ENCODE measurements around the gene DHX58.

DHX58 gene

DNA sequence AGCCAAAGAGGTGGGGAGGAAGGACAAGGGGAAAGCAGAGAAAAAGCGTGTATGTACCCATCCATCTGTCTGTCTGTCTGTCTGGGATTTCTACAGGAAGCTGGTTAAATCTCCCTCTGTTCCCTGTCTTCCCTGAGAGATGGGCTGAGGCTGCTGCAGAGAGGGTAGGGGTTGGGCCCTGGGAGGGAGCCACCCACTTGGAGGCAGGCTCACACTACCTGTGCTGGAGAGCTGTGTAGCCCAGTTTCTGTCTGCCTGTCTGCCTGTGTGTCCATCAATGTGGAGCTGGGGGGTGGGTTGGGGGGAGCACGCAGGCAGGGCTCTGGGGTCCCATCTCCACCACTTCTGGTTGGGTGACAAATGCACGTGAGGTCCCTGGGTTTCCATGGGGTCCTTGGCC is 43.5 kb downstream of the DHX58 start:
- Histone ChIP-seq H3K36me3 (ENCODE audit: control insufficient read depth, insufficient read depth, low read length) (no peaks in the 10 kb centered on the region), H3K9ac (ENCODE audit: low read depth, low read length) (no peak overlapping the region), H3K27me3 (ENCODE audit: control insufficient read depth, insufficient read depth, low read length) (peaks cover 8% of the 10 kb centered on the region), H3K4me1 (ENCODE audit: control insufficient read depth, insufficient read depth, low read length) (no peaks in the 10 kb centered on the region), H3K9me3 (ENCODE audit: control insufficient read depth, insufficient read depth, low read length) (no peaks in the 10 kb centered on the region), H3K4me3 (ENCODE audit: low read depth, low read length) (no peak overlapping the region)

DNA sequence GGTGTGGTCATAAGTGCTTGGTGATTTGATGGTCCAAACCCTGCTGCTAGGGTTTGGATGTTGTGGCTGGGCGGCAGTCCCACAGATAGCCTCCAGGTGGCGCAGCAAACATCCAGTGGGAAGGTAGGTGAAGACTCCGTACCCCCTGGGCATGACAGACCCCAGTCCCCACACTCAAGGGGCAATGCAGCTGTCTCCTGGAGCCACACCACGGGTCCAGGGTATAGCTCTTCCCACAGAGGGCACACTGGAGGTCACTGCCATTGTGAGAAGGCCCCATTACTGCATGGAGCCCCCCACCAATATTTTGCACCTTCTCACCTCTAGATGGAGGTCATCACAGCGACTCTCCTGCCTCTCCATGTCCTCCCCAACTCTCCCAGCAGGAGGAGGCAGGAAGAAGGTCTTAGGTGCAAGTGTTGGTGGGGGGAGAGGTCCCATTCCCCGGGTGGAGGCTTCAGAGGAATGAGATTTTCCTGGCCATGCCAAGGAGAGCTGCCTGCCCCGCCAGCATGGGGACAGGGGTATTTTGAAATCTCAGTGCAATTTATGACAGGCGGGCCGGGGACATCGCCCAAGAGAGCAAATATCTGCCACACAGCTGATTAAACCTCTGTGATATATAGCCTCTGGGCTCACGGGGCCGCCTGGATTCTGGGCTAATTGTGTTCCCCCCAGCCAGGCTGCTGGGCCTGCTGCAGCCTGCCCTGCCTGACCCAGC is 45.0 kb downstream of the DHX58 start:
- no peak overlapping the region for H3K4me3 ChIP-seq (ENCODE audit: low read depth, low read length)
- no peaks in the 10 kb centered on the region for H3K4me1 ChIP-seq (ENCODE audit: control insufficient read depth, insufficient read depth, low read length)

DNA sequence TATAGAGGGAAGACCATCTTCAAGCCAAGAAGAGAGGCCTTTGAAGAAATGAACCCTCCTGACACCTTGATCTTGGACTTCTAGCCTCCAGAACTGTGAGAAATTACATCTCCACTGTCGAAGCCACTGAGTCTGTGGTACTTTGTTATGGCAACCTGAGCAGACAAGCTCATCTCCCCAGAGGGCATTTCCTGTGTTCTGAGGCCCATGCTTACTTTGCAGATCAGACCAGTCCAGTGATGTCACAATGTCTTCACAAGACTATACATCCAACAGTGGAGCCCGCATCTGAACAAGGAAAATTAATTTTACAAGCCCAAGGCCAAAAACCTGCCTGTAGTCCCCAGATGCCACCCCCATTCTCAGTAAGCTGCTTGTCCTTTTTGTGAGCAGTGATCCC is 47.3 kb downstream of the DHX58 start:
- Histone ChIP-seq H3K36me3 (ENCODE audit: control insufficient read depth, insufficient read depth, low read length) (no peaks in the 10 kb centered on the region), H3K9me3 (ENCODE audit: control insufficient read depth, insufficient read depth, low read length) (no peaks in the 10 kb centered on the region), H3K27me3 (ENCODE audit: control insufficient read depth, insufficient read depth, low read length) (no peaks in the 10 kb centered on the region), H3K4me1 (ENCODE audit: control insufficient read depth, insufficient read depth, low read length) (no peaks in the 10 kb centered on the region), H3K4me3 (ENCODE audit: low read depth, low read length) (no peak overlapping the region), H3K9ac (ENCODE audit: low read depth, low read length) (no peak overlapping the region)

More for the DNA sequence above, 45.0 kb downstream of the DHX58 start:
- H3K36me3 ChIP-seq (ENCODE audit: control insufficient read depth, insufficient read depth, low read length) = no peaks in the 10 kb centered on the region
- H3K9ac ChIP-seq (ENCODE audit: low read depth, low read length) = no peak overlapping the region
- H3K27me3 ChIP-seq (ENCODE audit: control insufficient read depth, insufficient read depth, low read length) = peaks cover 4% of the 10 kb centered on the region
- no peaks in the 10 kb centered on the region for H3K9me3 ChIP-seq (ENCODE audit: control insufficient read depth, insufficient read depth, low read length)

DNA sequence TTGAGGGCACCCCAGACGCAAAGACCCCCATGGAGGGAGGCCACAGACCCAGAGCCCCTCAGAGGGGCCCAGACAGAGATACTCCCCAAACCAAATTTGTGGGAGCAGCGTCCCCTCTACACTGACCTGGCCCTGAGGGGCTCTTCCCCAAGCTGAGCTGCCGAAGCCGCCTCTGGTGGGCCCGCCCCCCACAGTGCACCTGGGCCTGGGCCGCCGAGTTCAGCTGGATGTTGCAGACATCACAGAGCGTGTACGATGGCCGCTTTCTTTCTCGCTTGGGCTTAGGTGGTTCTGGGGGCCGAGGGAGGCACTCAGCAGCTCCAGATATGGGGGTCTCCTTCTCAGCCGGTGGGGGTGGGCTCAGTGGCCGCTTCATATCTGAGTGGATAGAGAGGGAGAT is 49.8 kb downstream of the DHX58 start:
- Histone ChIP-seq H3K36me3 (ENCODE audit: control insufficient read depth, insufficient read depth, low read length) (no peaks in the 10 kb centered on the region), H3K27me3 (ENCODE audit: control insufficient read depth, insufficient read depth, low read length) (no peaks in the 10 kb centered on the region), H3K9ac (ENCODE audit: low read depth, low read length) (no peak overlapping the region), H3K4me1 (ENCODE audit: control insufficient read depth, insufficient read depth, low read length) (no peaks in the 10 kb centered on the region), H3K9me3 (ENCODE audit: control insufficient read depth, insufficient read depth, low read length) (no peaks in the 10 kb centered on the region), H3K4me3 (ENCODE audit: low read depth, low read length) (no peak overlapping the region)

DNA sequence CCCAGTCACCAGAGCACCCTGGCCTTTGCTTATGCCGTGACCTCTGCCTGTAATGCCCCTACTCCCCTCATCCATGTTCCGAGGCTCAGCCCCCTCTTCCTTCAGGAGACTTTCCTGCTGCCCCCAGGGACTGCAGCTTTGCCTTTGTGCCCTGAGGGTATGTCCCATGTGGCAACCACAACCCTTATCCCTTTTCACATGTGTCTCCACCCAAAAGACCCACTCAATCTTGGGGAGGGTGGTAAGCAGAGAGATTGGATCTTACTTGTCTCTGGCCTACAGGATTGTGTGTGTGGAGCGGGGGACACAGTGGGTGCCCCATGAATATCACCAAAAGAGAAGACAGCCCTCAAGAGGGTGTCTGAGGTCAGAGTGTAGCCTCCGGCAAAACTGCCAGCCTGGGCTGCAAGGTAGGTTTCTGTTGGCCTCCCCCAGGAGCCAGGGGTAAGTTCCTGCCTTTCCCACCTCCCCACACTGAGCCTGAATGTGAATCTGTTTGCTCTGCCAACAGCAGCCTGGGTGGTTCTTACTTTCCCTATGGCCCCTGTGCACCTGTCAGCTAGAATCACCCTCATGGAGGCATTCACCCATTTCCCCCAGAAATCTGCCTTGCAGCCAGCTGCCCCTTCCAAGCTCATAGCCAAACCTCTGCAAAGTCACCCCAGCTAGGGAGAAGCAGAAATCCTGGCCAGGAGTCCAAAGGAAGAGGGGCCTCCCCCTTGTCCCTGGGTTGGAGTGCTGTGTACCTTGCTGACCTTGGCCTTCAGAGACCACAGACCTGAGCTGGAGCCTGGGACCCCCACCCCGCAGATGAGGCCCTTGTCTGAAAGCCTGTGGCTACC is 50.6 kb downstream of the DHX58 start:
- H3K9ac ChIP-seq (ENCODE audit: low read depth, low read length) = no peak overlapping the region
- no peak overlapping the region for H3K4me3 ChIP-seq (ENCODE audit: low read depth, low read length)
- H3K27me3 ChIP-seq (ENCODE audit: control insufficient read depth, insufficient read depth, low read length) = no peaks in the 10 kb centered on the region
- H3K36me3 ChIP-seq (ENCODE audit: control insufficient read depth, insufficient read depth, low read length) = no peaks in the 10 kb centered on the region
- H3K4me1 ChIP-seq (ENCODE audit: control insufficient read depth, insufficient read depth, low read length) = peaks cover 1% of the 10 kb centered on the region
- H3K9me3 ChIP-seq (ENCODE audit: control insufficient read depth, insufficient read depth, low read length) = no peaks in the 10 kb centered on the region

DNA sequence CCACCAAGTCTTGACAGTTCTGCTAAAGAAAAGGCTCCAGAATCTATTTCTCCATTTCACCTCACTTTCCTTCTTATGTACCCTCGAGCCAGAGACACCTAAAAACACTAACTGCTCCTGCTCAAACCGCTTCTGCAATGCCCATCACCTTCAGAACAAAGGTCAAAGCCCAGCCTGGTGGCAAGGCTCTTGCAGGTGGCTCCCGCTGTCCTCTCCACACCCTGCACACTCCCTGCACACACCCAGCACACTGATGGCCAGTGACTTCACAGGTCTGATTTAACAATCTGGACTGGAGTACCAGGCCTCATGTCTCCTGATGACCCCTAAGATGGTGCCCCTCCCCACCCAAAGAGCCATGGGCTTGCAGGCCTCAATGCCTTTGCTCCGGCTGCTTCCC is 52.3 kb downstream of the DHX58 start:
- Histone ChIP-seq H3K4me1 (ENCODE audit: control insufficient read depth, insufficient read depth, low read length) (peaks cover 2% of the 10 kb centered on the region), H3K36me3 (ENCODE audit: control insufficient read depth, insufficient read depth, low read length) (no peaks in the 10 kb centered on the region), H3K4me3 (ENCODE audit: low read depth, low read length) (no peak overlapping the region), H3K27me3 (ENCODE audit: control insufficient read depth, insufficient read depth, low read length) (no peaks in the 10 kb centered on the region), H3K9ac (ENCODE audit: low read depth, low read length) (no peak overlapping the region), H3K9me3 (ENCODE audit: control insufficient read depth, insufficient read depth, low read length) (no peaks in the 10 kb centered on the region)

DNA sequence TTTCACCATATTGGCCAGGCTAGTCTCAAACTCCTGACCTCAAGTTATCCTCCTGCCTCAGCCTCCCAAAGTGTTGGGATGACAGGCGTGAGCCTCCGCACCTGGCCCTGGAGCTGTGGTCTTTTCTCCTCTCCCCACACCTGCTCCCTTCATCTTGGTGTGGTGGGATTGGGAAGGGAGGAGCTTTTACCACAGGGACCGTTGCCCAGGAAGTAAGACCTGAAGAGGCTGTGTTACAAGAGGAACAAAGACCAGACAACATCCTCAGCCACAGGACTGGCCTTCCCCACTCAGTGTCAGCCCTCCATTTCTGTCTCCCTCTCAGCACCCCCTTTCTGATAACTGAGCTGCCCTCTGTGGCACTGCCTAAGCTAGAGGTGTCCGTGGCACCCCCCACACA is 52.7 kb downstream of the DHX58 start:
- peaks cover 2% of the 10 kb centered on the region for H3K4me1 ChIP-seq (ENCODE audit: control insufficient read depth, insufficient read depth, low read length)
- H3K27me3 ChIP-seq (ENCODE audit: control insufficient read depth, insufficient read depth, low read length) = no peaks in the 10 kb centered on the region
- H3K36me3 ChIP-seq (ENCODE audit: control insufficient read depth, insufficient read depth, low read length) = no peaks in the 10 kb centered on the region
- H3K4me3 ChIP-seq (ENCODE audit: low read depth, low read length) = no peak overlapping the region
- no peak overlapping the region for H3K9ac ChIP-seq (ENCODE audit: low read depth, low read length)
- H3K9me3 ChIP-seq (ENCODE audit: control insufficient read depth, insufficient read depth, low read length) = no peaks in the 10 kb centered on the region

DNA sequence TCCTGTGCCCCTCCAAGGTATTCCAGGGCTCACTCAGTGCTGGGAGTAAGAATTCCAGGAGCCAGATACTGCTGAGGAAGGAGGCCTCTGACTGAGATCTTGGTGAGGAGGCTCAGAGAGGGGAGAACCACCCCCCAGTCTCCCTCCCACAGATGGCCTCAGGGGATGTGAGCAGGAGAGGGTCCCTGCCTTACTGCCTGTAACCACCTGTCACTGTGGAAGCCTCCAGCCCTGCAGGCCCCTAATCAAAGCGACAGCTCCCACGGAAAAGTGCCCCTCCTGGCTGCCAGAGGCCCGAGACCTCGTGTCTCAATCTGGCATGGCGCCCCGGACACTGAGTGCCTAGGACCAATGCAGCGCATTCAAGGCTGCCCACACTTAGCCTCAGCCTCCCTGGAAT is 54.5 kb downstream of the DHX58 start:
- Histone ChIP-seq H3K36me3 (ENCODE audit: control insufficient read depth, insufficient read depth, low read length) (no peaks in the 10 kb centered on the region), H3K4me1 (ENCODE audit: control insufficient read depth, insufficient read depth, low read length) (peaks cover 2% of the 10 kb centered on the region), H3K27me3 (ENCODE audit: control insufficient read depth, insufficient read depth, low read length) (peaks cover 2% of the 10 kb centered on the region), H3K9me3 (ENCODE audit: control insufficient read depth, insufficient read depth, low read length) (no peaks in the 10 kb centered on the region), H3K4me3 (ENCODE audit: low read depth, low read length) (no peak overlapping the region), H3K9ac (ENCODE audit: low read depth, low read length) (no peak overlapping the region)

DNA sequence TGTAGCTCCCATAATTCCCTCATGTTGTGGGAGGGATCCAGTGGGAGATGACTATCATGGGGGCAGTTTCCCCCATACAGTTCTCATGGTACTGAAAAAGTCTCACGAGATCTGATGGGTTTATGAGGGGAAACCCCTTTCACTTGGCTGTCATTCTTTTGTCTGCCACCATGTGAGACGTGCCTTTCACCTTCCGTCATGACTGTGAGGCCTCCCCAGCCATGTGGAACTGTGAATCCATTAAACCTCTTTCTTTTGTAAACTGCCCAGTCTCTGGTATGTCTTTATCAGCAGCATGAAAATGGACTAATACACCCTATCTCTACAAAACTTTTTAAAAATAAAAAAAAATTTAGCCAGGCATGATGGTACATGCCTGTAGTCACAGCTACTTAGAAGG is 55.9 kb downstream of the DHX58 start:
- no peaks in the 10 kb centered on the region for H3K9me3 ChIP-seq (ENCODE audit: control insufficient read depth, insufficient read depth, low read length)
- no peaks in the 10 kb centered on the region for H3K36me3 ChIP-seq (ENCODE audit: control insufficient read depth, insufficient read depth, low read length)
- no peak overlapping the region for H3K4me3 ChIP-seq (ENCODE audit: low read depth, low read length)
- peaks cover 2% of the 10 kb centered on the region for H3K4me1 ChIP-seq (ENCODE audit: control insufficient read depth, insufficient read depth, low read length)
- H3K9ac ChIP-seq (ENCODE audit: low read depth, low read length) = no peak overlapping the region
- H3K27me3 ChIP-seq (ENCODE audit: control insufficient read depth, insufficient read depth, low read length) = peaks cover 7% of the 10 kb centered on the region

DNA sequence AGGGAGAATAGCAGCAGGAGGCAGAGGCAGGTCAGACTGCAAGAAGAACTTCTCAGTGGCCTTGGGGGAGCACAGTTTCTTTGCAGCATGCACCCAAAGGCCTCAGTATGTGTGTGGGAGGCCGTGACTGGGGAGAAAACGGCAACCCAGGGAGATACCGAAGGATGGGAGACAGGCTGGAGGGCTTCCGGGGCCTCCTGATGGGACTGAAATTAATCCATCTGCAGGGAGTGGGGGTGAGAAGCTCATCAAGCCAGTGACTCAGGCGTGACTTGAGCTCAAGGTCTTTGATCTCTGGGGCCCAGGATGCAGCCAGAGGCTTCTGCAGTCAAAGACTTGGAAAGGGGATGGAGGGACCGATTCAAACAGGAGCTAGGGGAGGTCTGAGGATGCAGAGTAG is 57.0 kb downstream of the DHX58 start:
- Histone ChIP-seq H3K27me3 (ENCODE audit: control insufficient read depth, insufficient read depth, low read length) (peaks cover 7% of the 10 kb centered on the region), H3K4me1 (ENCODE audit: control insufficient read depth, insufficient read depth, low read length) (peaks cover 4% of the 10 kb centered on the region), H3K9me3 (ENCODE audit: control insufficient read depth, insufficient read depth, low read length) (no peaks in the 10 kb centered on the region), H3K9ac (ENCODE audit: low read depth, low read length) (no peak overlapping the region), H3K36me3 (ENCODE audit: control insufficient read depth, insufficient read depth, low read length) (no peaks in the 10 kb centered on the region), H3K4me3 (ENCODE audit: low read depth, low read length) (no peak overlapping the region)

DNA sequence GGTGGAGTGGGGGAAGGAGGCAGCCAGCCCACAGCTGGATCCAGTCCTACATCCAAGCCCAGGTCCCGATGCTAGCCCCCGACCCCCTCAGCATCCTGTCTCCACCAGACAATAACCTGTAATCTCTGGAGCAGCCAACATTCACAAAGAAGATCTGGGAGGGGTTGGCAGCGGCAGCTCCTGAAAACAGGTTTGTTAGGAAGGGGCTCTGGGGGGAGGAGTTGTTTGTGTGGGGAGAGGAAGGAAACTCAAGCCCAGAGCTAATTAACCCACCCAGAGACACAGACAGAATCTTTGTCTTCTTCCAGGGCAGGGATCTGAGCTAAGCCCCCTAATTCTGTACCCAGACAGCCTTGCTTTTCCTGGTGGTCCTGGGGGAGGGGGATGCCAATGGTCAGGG is 57.5 kb downstream of the DHX58 start:
- no peak overlapping the region for H3K9ac ChIP-seq (ENCODE audit: low read depth, low read length)
- H3K27me3 ChIP-seq (ENCODE audit: control insufficient read depth, insufficient read depth, low read length) = peaks cover 7% of the 10 kb centered on the region
- H3K36me3 ChIP-seq (ENCODE audit: control insufficient read depth, insufficient read depth, low read length) = no peaks in the 10 kb centered on the region

More for the DNA sequence above, 57.5 kb downstream of the DHX58 start:
- Histone ChIP-seq H3K4me3 (ENCODE audit: low read depth, low read length) (no peak overlapping the region), H3K4me1 (ENCODE audit: control insufficient read depth, insufficient read depth, low read length) (peaks cover 4% of the 10 kb centered on the region), H3K9me3 (ENCODE audit: control insufficient read depth, insufficient read depth, low read length) (no peaks in the 10 kb centered on the region)

Data from iPS-15b (cell line).